Common myeloid progenitor, CD34-positive (primary cell): ENCODE measurements around the gene CADM1.

Experiments used
- CTCF ChIA-PET: fragments of 350-600 bp; sonication (Branson Sonifier 250); formaldehyde crosslinking; loops from one replicate; lab custom pipeline; 2021; ENCODE audit warnings: antibody characterized with exemption; lab: Charles Lee
- POLR2A ChIA-PET: fragments of 350-600 bp; sonication (Branson Sonifier 250); formaldehyde crosslinking; loops from one replicate; lab custom pipeline; 2021; ENCODE audit warnings: antibody characterized with exemption; lab: Charles Lee
- DNase-seq, 3 donors: peaks; one replicate each; pipeline versions ENCODE4 v3.0.0 to v3.0.0-alpha.2; 2013
- H3K27ac ChIP-seq, 2 experiments: 1 replicate in 1 of 2; 2 replicates in 1 of 2; pipeline ENCODE4 v1.7.0; 2013; ENCODE audit warnings: inconsistent platforms in 2 of 2, low read length in 2 of 2, mild to moderate bottlenecking in 2 of 2, low read depth in 1 of 2, moderate library complexity in 1 of 2; ENCODE audit not compliant: severe bottlenecking in 2 of 2, insufficient read depth in 1 of 2, poor library complexity in 1 of 2
- H3K27me3 ChIP-seq, 5 experiments: replicated peaks in 2 of 5; 1 replicate in 3 of 5; 2 replicates in 2 of 5; pipeline versions ENCODE4 v1.6.1 to v1.7.0; 2013; ENCODE audit warnings: low read length in 4 of 5, mild to moderate bottlenecking in 2 of 5, moderate library complexity in 2 of 5, inconsistent platforms in 1 of 5; ENCODE audit not compliant: insufficient read depth in 5 of 5, control insufficient read depth in 4 of 5
- H3K36me3 ChIP-seq, 4 experiments: 1 replicate in 2 of 4; 2 replicates in 2 of 4; pipeline versions ENCODE4 v1.6.1 to v1.7.0; 2013; ENCODE audit warnings: low read length in 3 of 4, control low read depth in 1 of 4, mild to moderate bottlenecking in 1 of 4; ENCODE audit not compliant: control insufficient read depth in 4 of 4, insufficient read depth in 4 of 4
- H3K4me1 ChIP-seq, 4 experiments: 1 replicate in 3 of 4; 2 replicates in 1 of 4; pipeline versions ENCODE4 v1.6.1 to v1.7.1; 2013; ENCODE audit warnings: low read length in 3 of 4, mild to moderate bottlenecking in 3 of 4, control low read depth in 1 of 4, inconsistent platforms in 1 of 4, moderate library complexity in 1 of 4; ENCODE audit not compliant: control insufficient read depth in 4 of 4, insufficient read depth in 4 of 4; ENCODE audit errors: control extremely low read depth in 1 of 4
- H3K4me3 ChIP-seq, 7 experiments: 1 replicate in 4 of 7; 2 replicates in 3 of 7; pipeline versions ENCODE4 v1.5.1 to v1.7.0; 2013; ENCODE audit warnings: mild to moderate bottlenecking in 7 of 7, low read length in 6 of 7, moderate library complexity in 6 of 7, inconsistent platforms in 2 of 7, low read depth in 2 of 7, control low read depth in 1 of 7; ENCODE audit not compliant: insufficient read depth in 4 of 7, control insufficient read depth in 1 of 7; ENCODE audit errors: extremely low read depth in 1 of 7
- H3K9me3 ChIP-seq, 5 experiments: 1 replicate in 4 of 5; 2 replicates in 1 of 5; pipeline versions ENCODE4 v1.6.1 to v1.7.1; 2013; ENCODE audit warnings: low read length in 4 of 5, mild to moderate bottlenecking in 2 of 5, inconsistent platforms in 1 of 5, low read depth in 1 of 5, moderate library complexity in 1 of 5; ENCODE audit not compliant: control insufficient read depth in 4 of 5, insufficient read depth in 2 of 5; ENCODE audit errors: control extremely low read depth in 1 of 5
- WGBS: methylation state at CpG from one replicate; pipeline ENCODE4 v1.1.5; 2013; ENCODE audit not compliant: insufficient coverage; 5-methylcytosine and 5-hydroxymethylcytosine counted together

CADM1 gene

GRCh38 chr11:115124786-115125185 is 379.4 kb downstream of the CADM1 start:
- no peak overlapping the region for H3K4me3 ChIP-seq
- POLR2A ChIA-PET = no interaction called here
- no peak for DNase-seq
- no peaks in the 10 kb centered on the region for H3K27me3 ChIP-seq
- WGBS = 89% methylated on average over 2 of the region's 4 CpGs
- no peak overlapping the region for H3K27ac ChIP-seq
- CTCF ChIA-PET = interaction anchor here (0.9 kb wide), 1 partner anchor 10 kb away, joined by 3 read pairs; no protein-coding TSS in a partner anchor
- H3K9me3 ChIP-seq = no peaks in the 10 kb centered on the region
- no peaks in the 10 kb centered on the region for H3K4me1 ChIP-seq
- H3K36me3 ChIP-seq = no peaks in the 10 kb centered on the region

DNA sequence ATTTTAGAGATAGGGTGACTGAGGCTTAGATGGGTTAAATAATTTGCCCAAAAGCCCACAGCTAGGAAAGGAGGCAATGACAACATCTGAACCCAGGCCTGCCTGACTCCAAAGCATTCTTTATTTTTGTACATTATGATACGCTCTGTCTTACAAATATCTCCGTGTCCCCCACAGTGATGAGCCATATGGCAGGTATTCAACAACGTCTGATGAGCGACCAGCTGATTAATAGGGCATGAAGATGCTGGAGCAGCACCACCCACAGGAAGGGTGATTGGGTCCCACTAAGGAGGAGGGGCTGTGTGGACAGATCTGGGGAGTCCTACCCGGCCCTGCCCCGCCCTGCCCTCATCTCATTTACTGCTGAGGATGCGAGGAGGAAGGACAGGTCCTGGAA is 380.6 kb downstream of the CADM1 start:
- no peak overlapping the region for H3K4me3 ChIP-seq
- ChIA-PET CTCF (no interaction called here), POLR2A (no interaction called here)
- no peaks in the 10 kb centered on the region for H3K9me3 ChIP-seq
- no peaks in the 10 kb centered on the region for H3K4me1 ChIP-seq
- H3K27me3 ChIP-seq = no peaks in the 10 kb centered on the region
- H3K27ac ChIP-seq = no peak overlapping the region
- no peak for DNase-seq
- WGBS = 87% methylated on average over 7 of the region's 7 CpGs
- no peaks in the 10 kb centered on the region for H3K36me3 ChIP-seq

DNA sequence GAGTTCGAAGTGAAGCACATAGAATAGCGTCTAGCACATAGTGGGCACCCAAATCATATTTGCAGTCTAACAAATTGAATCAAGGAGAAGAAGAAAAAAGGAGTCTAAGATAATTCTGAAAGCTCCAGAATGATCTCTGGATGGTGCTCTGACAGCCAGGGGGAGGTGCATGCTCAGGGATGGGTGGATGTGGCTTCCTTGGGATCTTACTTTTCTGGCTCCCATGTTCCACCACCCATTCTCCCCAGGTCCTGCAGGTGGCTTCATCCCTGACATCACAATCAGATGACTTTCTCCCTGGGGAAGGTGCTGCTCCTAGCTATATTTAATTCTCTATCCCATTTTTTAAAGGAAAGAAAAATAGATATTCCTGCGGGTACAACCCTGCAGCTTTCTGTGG is 381.9 kb downstream of the CADM1 start:
- CTCF ChIA-PET = no interaction called here
- Histone ChIP-seq H3K36me3 (no peaks in the 10 kb centered on the region), H3K4me3 (no peak overlapping the region), H3K27ac (no peak overlapping the region), H3K9me3 (no peaks in the 10 kb centered on the region), H3K27me3 (no peaks in the 10 kb centered on the region), H3K4me1 (no peaks in the 10 kb centered on the region)
- DNase-seq = no peak
- WGBS = 100% methylated on average over 2 of the region's 3 CpGs
- POLR2A ChIA-PET = no interaction called here
